HEK293T (cell line): ENCODE measurements around the gene ZNF503.

Experiments
- BHLHE40 ChIP-seq: fragments of 450-650 bp; IDR thresholded peaks from 2 replicates; pipeline ENCODE4 v1.6.1; 2016; ENCODE audit warnings: mild to moderate bottlenecking, moderate library complexity, borderline replicate concordance
- CTBP1 ChIP-seq: fragments of 450-650 bp; IDR thresholded peaks from 2 replicates; pipeline ENCODE4 v1.6.1; 2016; ENCODE audit warnings: borderline replicate concordance
- ELF4 ChIP-seq: fragments of 450-650 bp; IDR thresholded peaks from 2 replicates; pipeline ENCODE4 v1.6.1; 2017; ENCODE audit warnings: antibody characterized with exemption
- FOXK2 ChIP-seq: fragments of 450-650 bp; IDR thresholded peaks from 2 replicates; pipeline ENCODE4 v1.6.1; 2016; ENCODE audit warnings: mild to moderate bottlenecking
- L3MBTL2 ChIP-seq: fragments of 450-650 bp; conservative IDR thresholded peaks from 2 replicates; pipeline ENCODE4 v1.6.1; 2016; ENCODE audit warnings: mild to moderate bottlenecking
- LEF1 ChIP-seq: fragments of 450-650 bp; IDR thresholded peaks from 2 replicates; pipeline ENCODE4 v1.6.1; 2017; ENCODE audit warnings: mild to moderate bottlenecking, borderline replicate concordance
- TF ChIP-seq, protein P1 (sequence below): fragments of 450-650 bp; IDR thresholded peaks from 2 replicates; pipeline ENCODE4 v1.6.1; 2016

DNA sequence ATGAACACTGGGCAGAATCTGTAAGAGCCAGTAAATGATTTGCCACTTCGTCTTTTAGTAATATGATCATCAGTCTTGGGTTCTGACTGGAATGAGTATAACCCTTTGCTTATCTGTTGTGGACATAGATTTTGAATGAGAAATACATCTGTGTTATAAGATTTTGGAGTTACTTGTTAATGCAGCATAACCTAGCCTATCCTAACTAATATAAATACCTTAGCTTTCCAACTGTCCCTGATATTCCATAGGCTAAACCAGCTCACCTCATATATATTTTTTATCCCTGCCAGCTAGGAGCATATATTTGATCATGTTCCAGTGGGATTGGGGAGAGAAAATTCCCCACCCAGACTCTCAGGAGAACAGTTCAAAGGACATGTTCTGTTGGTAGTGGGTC is 44.9 kb upstream of the ZNF503 start:
- TF ChIP-seq BHLHE40, result no peak
- no peak for TF ChIP-seq LEF1
- no peak for TF ChIP-seq L3MBTL2
- TF ChIP-seq, protein P1, sequence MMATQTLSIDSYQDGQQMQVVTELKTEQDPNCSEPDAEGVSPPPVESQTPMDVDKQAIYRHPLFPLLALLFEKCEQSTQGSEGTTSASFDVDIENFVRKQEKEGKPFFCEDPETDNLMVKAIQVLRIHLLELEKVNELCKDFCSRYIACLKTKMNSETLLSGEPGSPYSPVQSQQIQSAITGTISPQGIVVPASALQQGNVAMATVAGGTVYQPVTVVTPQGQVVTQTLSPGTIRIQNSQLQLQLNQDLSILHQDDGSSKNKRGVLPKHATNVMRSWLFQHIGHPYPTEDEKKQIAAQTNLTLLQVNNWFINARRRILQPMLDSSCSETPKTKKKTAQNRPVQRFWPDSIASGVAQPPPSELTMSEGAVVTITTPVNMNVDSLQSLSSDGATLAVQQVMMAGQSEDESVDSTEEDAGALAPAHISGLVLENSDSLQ, result no peak
- TF ChIP-seq FOXK2, result no peak
- no peak for TF ChIP-seq ELF4
- TF ChIP-seq CTBP1, result no peak
